ENCODE results near the gene COLEC12.
A peak's percentile ranks its signal among the peaks of the same experiment; 100 is the strongest.

COLEC12 gene

GRCh38 chr18:417495-417894, 83.0 kb downstream of the COLEC12 start:
- Mint-ChIP-seq H3K27ac (peak overlapping the region in 1 of 3 experiments; percentile 13), H3K9me3 (no peaks in the 10 kb centered on the region), H3K27me3 (ENCODE audit: low read depth) (no peaks in the 10 kb centered on the region), H3K36me3 (ENCODE audit: low read depth) (no peaks in the 10 kb centered on the region), H3K4me3 (no peak overlapping the region), H3K4me1 (peaks cover 21% of the 10 kb centered on the region)
- no peak for TF ChIP-seq CTCF (IDR thresholded peaks at IDR 0.05; ENCODE audit: unreplicated experiment in 3 of 3)

- H3K9me3 Mint-ChIP-seq = peaks cover 3% of the 10 kb centered on the region
- no peak overlapping the region for H3K27ac Mint-ChIP-seq
- H3K36me3 Mint-ChIP-seq (ENCODE audit: low read depth) = no peaks in the 10 kb centered on the region
- TF ChIP-seq CTCF (IDR thresholded peaks at IDR 0.05; ENCODE audit: unreplicated experiment in 3 of 3) = no peak
- H3K4me3 Mint-ChIP-seq = no peak overlapping the region
- no peaks in the 10 kb centered on the region for H3K27me3 Mint-ChIP-seq (ENCODE audit: low read depth)
- peaks cover 16% of the 10 kb centered on the region for H3K4me1 Mint-ChIP-seq
These were observed 83.6 kb downstream of the COLEC12 start for GRCh38 chr18:416930-417329.

- peaks cover 3% of the 10 kb centered on the region for H3K36me3 Mint-ChIP-seq (ENCODE audit: low read depth)
- no peaks in the 10 kb centered on the region for H3K27me3 Mint-ChIP-seq (ENCODE audit: low read depth)
These were observed 84.6 kb downstream of the COLEC12 start for GRCh38 chr18:415617-416612.

GRCh38 chr18:415047-415446, 85.5 kb downstream of the COLEC12 start:
- no peak for TF ChIP-seq CTCF (IDR thresholded peaks at IDR 0.05; ENCODE audit: unreplicated experiment in 3 of 3)
- no peak overlapping the region for H3K4me3 Mint-ChIP-seq
- H3K27ac Mint-ChIP-seq = no peak overlapping the region
- H3K27me3 Mint-ChIP-seq (ENCODE audit: low read depth) = no peaks in the 10 kb centered on the region
- H3K9me3 Mint-ChIP-seq = peaks cover 4% of the 10 kb centered on the region
- peaks cover 3% of the 10 kb centered on the region for H3K36me3 Mint-ChIP-seq (ENCODE audit: low read depth)
- peaks cover 8% of the 10 kb centered on the region for H3K4me1 Mint-ChIP-seq

More at GRCh38 chr18:415617-416612, 84.6 kb downstream of the COLEC12 start:
- H3K4me1 Mint-ChIP-seq = peaks cover 9% of the 10 kb centered on the region
- no peak overlapping the region for H3K27ac Mint-ChIP-seq
- TF ChIP-seq CTCF (IDR thresholded peaks at IDR 0.05; ENCODE audit: unreplicated experiment in 3 of 3) = no peak
- H3K4me3 Mint-ChIP-seq = no peak overlapping the region
- H3K9me3 Mint-ChIP-seq = peaks cover 4% of the 10 kb centered on the region

GRCh38 chr18:413233-413632, 87.3 kb downstream of the COLEC12 start:
- TF ChIP-seq CTCF (IDR thresholded peaks at IDR 0.05; ENCODE audit: unreplicated experiment in 3 of 3) = no peak
- no peak overlapping the region for H3K4me3 Mint-ChIP-seq
- H3K9me3 Mint-ChIP-seq = peaks cover 4% of the 10 kb centered on the region
- H3K27me3 Mint-ChIP-seq (ENCODE audit: low read depth) = no peaks in the 10 kb centered on the region
- H3K27ac Mint-ChIP-seq = no peak overlapping the region
- peaks cover 3% of the 10 kb centered on the region for H3K36me3 Mint-ChIP-seq (ENCODE audit: low read depth)
- peaks cover 11% of the 10 kb centered on the region for H3K4me1 Mint-ChIP-seq

All from nephron (organoid).